Measurements from ENCODE around the gene SUPT3H.
"Not testable (repeated sequence)": the region's sequence is repeated elsewhere in the genome, so short reads cannot be mapped to it uniquely, and the experiment has no call there.

SUPT3H gene

GRCh38 chr6:45148278-45148677, 229.5 kb downstream of the SUPT3H start:
- no peak for DNase-seq (ENCODE audit: low spot score)
- no peak for TF ChIP-seq CTCF (IDR thresholded peaks at IDR 0.05)
- no peak overlapping the region for H3K27ac ChIP-seq
- H3K4me3 ChIP-seq: no peak overlapping the region

GRCh38 chr6:45145658-45146057, 232.1 kb downstream of the SUPT3H start:
- H3K27ac ChIP-seq; DNase-seq (ENCODE audit: low spot score); H3K4me3 ChIP-seq: not testable (repeated sequence)

GRCh38 chr6:45138765-45139164, 239.0 kb downstream of the SUPT3H start:
- DNase-seq (ENCODE audit: low spot score): no peak

GRCh38 chr6:45136495-45136894, 241.2 kb downstream of the SUPT3H start:
- H3K27ac ChIP-seq: no peak overlapping the region
- no peak for TF ChIP-seq CTCF (IDR thresholded peaks at IDR 0.05)
- no peak for DNase-seq (ENCODE audit: low spot score)
- H3K4me3 ChIP-seq: no peak overlapping the region

More at GRCh38 chr6:45138765-45139164, 239.0 kb downstream of the SUPT3H start:
- TF ChIP-seq CTCF (IDR thresholded peaks at IDR 0.05): no peak
- H3K4me3 ChIP-seq: no peak overlapping the region
- no peak overlapping the region for H3K27ac ChIP-seq

- TF ChIP-seq CTCF (IDR thresholded peaks at IDR 0.05): no peak
- Histone ChIP-seq H3K4me3 (no peak overlapping the region), H3K27ac (no peak overlapping the region)
- DNase-seq (ENCODE audit: low spot score): no peak
Measured at GRCh38 chr6:45132658-45133294, 245.0 kb downstream of the SUPT3H start.

- no peak for DNase-seq (ENCODE audit: low spot score)
- Histone ChIP-seq H3K4me3 (no peak overlapping the region), H3K27ac (no peak overlapping the region)
- no peak for TF ChIP-seq CTCF (IDR thresholded peaks at IDR 0.05)
Measured at GRCh38 chr6:45132059-45132458, 245.7 kb downstream of the SUPT3H start.

GRCh38 chr6:45129051-45129450, 248.7 kb downstream of the SUPT3H start:
- Histone ChIP-seq H3K27ac (no peak overlapping the region), H3K4me3 (no peak overlapping the region)
- no peak for TF ChIP-seq CTCF (IDR thresholded peaks at IDR 0.05)
- DNase-seq (ENCODE audit: low spot score): no peak
